Neural crest cell (in vitro differentiated cells): ENCODE results near the gene SMARCA4. TPM values are rescaled to one million over a fixed set of nuclear protein-coding genes. Genes with fewer than 3 reads are reported as not detected.

ENCODE experiments used
- DNase-seq: peaks from one replicate; pipeline ENCODE4 v3.0.0; 2021; ENCODE audit warnings: low read depth, mixed read lengths, low spot score
- H3K27ac Mint-ChIP-seq: one replicate; pipeline ENCODE4 v1.8.0; 2021; ENCODE audit warnings: mild to moderate bottlenecking, mixed read lengths; ENCODE audit not compliant: unreplicated experiment
- H3K27me3 Mint-ChIP-seq: 2 replicates; pipeline ENCODE4 v1.8.0; 2021; ENCODE audit warnings: low read depth, mild to moderate bottlenecking, mixed read lengths
- H3K36me3 Mint-ChIP-seq: 2 replicates; pipeline ENCODE4 v1.8.0; 2021; ENCODE audit warnings: low read depth, mild to moderate bottlenecking, mixed read lengths
- H3K4me1 Mint-ChIP-seq: 2 replicates; pipeline ENCODE4 v1.8.0; 2021; ENCODE audit warnings: mixed read lengths
- H3K4me3 Mint-ChIP-seq: one replicate; pipeline ENCODE4 v1.8.0; 2021; ENCODE audit warnings: mild to moderate bottlenecking, mixed read lengths
- H3K9me3 Mint-ChIP-seq: 2 replicates; pipeline ENCODE4 v1.8.0; 2021; ENCODE audit warnings: mixed read lengths
- CTCF ChIP-seq: fragments of 200-600 bp; sonication (generic); conservative IDR thresholded peaks from 2 replicates; pipeline ENCODE4 v1.5.0; 2021; ENCODE audit warnings: antibody characterized with exemption, mild to moderate bottlenecking
- total RNA-seq: library from RNA; stranded (reverse); gene quantifications from 2 replicates; pipeline ENCODE4 v1.2.1, GENCODE V29; 2021

SMARCA4 gene
- total RNA-seq, 1 donor from 2014 or later = 363 TPM

- Mint-ChIP-seq H3K9me3 (no peaks in the 10 kb centered on the region), H3K27me3 (no peaks in the 10 kb centered on the region), H3K4me3 (no peak overlapping the region), H3K4me1 (no peaks in the 10 kb centered on the region), H3K27ac (peak overlapping the region; percentile 19), H3K36me3 (peaks cover 11% of the 10 kb centered on the region)
- no peak for TF ChIP-seq CTCF
- DNase-seq = no peak
Observed at GRCh38 chr19:11018179-11018578, 57.3 kb downstream of the SMARCA4 start.

GRCh38 chr19:11018763-11019162, 57.9 kb downstream of the SMARCA4 start:
- H3K36me3 Mint-ChIP-seq = peaks cover 9% of the 10 kb centered on the region

GRCh38 chr19:11019262-11019661, 58.4 kb downstream of the SMARCA4 start:
- H3K36me3 Mint-ChIP-seq = peaks cover 8% of the 10 kb centered on the region
- no peak for DNase-seq
- H3K27ac Mint-ChIP-seq = no peak overlapping the region
- H3K4me3 Mint-ChIP-seq = no peak overlapping the region
- H3K27me3 Mint-ChIP-seq = no peaks in the 10 kb centered on the region
- no peaks in the 10 kb centered on the region for H3K9me3 Mint-ChIP-seq
- TF ChIP-seq CTCF = no peak
- H3K4me1 Mint-ChIP-seq = no peaks in the 10 kb centered on the region

More at GRCh38 chr19:11018763-11019162, 57.9 kb downstream of the SMARCA4 start:
- Mint-ChIP-seq H3K4me3 (no peak overlapping the region), H3K27me3 (no peaks in the 10 kb centered on the region), H3K9me3 (no peaks in the 10 kb centered on the region), H3K27ac (peak overlapping the region; percentile 27), H3K4me1 (no peaks in the 10 kb centered on the region)
- DNase-seq = no peak
- TF ChIP-seq CTCF = no peak

GRCh38 chr19:11019824-11020223, 59.0 kb downstream of the SMARCA4 start:
- DNase-seq = no peak
- no peaks in the 10 kb centered on the region for H3K27me3 Mint-ChIP-seq
- peaks cover 7% of the 10 kb centered on the region for H3K36me3 Mint-ChIP-seq
- no peak overlapping the region for H3K4me3 Mint-ChIP-seq
- no peak overlapping the region for H3K27ac Mint-ChIP-seq
- TF ChIP-seq CTCF = no peak
- H3K9me3 Mint-ChIP-seq = no peaks in the 10 kb centered on the region
- no peaks in the 10 kb centered on the region for H3K4me1 Mint-ChIP-seq

GRCh38 chr19:11020423-11020822, 59.6 kb downstream of the SMARCA4 start:
- H3K27me3 Mint-ChIP-seq = no peaks in the 10 kb centered on the region
- H3K9me3 Mint-ChIP-seq = no peaks in the 10 kb centered on the region
- no peak for DNase-seq
- H3K4me3 Mint-ChIP-seq = no peak overlapping the region
- H3K4me1 Mint-ChIP-seq = no peaks in the 10 kb centered on the region
- peaks cover under 1% of the 10 kb centered on the region for H3K36me3 Mint-ChIP-seq
- TF ChIP-seq CTCF = no peak
- no peak overlapping the region for H3K27ac Mint-ChIP-seq
